ENCODE data around the gene SYTL3.
"Not testable (repeated sequence)": the region's sequence is repeated elsewhere in the genome, so short reads cannot be mapped to it uniquely, and the experiment has no call there.

SYTL3 gene

DNA sequence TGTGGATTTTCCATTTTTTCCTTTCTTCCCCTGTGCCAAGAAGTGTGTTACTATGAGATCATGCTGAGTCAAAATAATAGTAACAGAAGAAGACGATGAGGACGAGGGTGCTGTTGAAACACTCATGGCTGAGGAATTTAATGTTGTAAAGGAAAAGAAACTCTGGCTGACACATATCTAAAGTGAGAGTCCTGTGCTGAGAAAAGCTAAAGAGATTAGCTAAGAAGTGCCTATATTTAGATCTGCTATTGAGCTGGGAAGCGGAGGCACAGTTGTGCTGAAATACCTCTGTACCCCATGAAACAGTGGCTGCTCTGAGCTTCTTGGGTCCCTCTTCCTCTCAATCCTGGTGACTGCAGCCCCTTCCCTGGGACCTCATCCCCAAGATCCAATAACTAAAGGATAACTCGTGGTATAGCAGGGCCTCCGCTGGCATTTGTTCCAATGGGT, 1.1 kb upstream of the SYTL3 start:
- Histone ChIP-seq H3K36me3 (ENCODE audit: control insufficient read depth in 5 of 5, insufficient read depth in 5 of 5, low read length in 5 of 5) (no peaks in the 10 kb centered on the region), H3K27ac (ENCODE audit: low read depth, low read length) (no peak overlapping the region), H3K27me3 (ENCODE audit: control insufficient read depth in 5 of 5, insufficient read depth in 4 of 5, low read length in 5 of 5) (no peaks in the 10 kb centered on the region), H3K4me1 (ENCODE audit: control insufficient read depth in 5 of 5, insufficient read depth in 5 of 5, low read length in 5 of 5) (peaks cover 0 to 20% (median 8%) of the 10 kb centered on the region in 5 donors), H3K9ac (ENCODE audit: low read length in 5 of 5) (no peak overlapping the region), H3K4me3 (ENCODE audit: low read depth in 1 of 5, low read length in 5 of 5) (no peak overlapping the region), H3K9me3 (ENCODE audit: control insufficient read depth in 5 of 5, low read length in 5 of 5) (no peaks in the 10 kb centered on the region)

DNA sequence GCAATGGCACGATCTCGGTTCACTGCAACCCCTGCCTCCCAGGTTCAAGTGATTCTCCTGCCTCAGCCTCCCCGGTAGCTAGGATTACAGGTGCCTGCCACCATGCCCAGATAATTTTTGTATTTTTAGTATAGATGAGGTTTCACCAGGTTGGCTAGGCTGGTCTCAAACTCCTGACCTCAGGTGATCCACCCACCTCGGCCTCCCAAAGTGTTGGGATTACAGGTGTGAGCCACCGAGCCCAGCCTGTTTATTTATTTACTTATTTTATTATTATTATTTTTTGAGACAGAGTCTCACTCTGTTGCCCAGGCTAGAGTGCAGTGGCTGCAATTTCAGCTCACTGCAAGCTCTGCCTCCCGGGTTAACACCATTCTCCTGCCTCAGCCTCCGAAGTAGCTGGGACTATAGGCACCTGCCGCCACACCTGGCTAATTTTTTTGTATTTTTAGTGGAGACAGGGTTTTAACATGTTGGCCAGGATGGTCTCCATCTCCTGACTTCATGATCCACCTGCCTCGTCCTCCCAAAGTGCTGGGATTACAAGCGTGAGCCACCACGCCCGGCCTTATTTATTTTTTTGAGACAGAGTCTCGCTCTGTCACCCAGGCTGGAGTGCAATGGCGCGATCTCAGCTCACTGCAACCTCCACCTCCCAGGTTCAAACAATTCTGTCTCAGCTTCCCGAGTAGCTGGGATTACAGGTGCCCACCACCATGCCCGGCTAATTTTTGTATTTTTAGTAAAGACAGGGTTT, 2.3 kb downstream of the SYTL3 start:
- not testable (repeated sequence) for H3K4me3 ChIP-seq (ENCODE audit: low read depth in 1 of 5, low read length in 5 of 5); H3K27ac ChIP-seq (ENCODE audit: low read depth, low read length); H3K9ac ChIP-seq (ENCODE audit: low read length in 5 of 5); H3K36me3 ChIP-seq (ENCODE audit: control insufficient read depth in 5 of 5, insufficient read depth in 5 of 5, low read length in 5 of 5); H3K27me3 ChIP-seq (ENCODE audit: control insufficient read depth in 5 of 5, insufficient read depth in 4 of 5, low read length in 5 of 5); H3K9me3 ChIP-seq (ENCODE audit: control insufficient read depth in 5 of 5, low read length in 5 of 5)
- H3K4me1 ChIP-seq (ENCODE audit: control insufficient read depth in 5 of 5, insufficient read depth in 5 of 5, low read length in 5 of 5), result peaks cover 2 to 28% (median 17%) of the 10 kb centered on the region in 5 donors

DNA sequence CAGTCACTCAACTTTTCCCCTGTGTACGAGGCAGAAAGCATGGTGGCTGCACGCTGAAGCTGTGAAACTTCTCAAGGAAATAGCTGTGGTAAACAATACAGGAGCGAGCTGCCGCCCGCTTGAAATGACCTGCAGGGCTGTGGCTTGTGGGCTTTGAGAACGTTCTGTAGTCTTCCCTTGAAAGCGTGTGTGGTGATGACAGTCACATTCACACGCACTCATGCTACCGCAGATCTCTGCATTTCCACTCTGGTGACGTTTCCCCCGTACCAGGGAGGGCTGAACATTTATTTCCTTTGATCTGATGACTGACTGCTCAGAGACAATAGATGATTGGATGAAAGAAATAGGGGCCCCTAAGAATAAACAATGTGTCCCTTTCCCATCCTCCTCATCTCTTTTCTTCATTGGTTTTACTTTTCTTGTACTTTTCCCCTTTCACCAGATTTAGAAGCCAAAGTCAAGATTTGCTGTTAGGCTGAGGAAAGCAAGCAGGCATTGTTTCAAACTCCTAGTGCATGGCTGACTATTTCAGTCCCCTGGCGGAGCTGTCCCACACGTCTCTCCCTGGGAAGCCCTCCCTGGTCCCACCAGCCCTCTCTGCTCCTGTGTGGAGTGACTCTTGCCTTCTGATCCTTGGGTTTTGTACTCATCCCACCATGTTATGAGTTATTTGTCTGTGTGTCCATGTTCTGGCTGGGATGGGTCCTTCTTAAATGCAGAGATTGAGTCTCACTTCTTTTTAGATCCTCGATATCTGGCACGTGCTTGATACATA, 3.9 kb downstream of the SYTL3 start:
- Histone ChIP-seq H3K27me3 (ENCODE audit: control insufficient read depth in 5 of 5, insufficient read depth in 4 of 5, low read length in 5 of 5) (peaks cover 0 to 3% (median 0%) of the 10 kb centered on the region in 5 donors), H3K27ac (ENCODE audit: low read depth, low read length) (no peak overlapping the region)

DNA sequence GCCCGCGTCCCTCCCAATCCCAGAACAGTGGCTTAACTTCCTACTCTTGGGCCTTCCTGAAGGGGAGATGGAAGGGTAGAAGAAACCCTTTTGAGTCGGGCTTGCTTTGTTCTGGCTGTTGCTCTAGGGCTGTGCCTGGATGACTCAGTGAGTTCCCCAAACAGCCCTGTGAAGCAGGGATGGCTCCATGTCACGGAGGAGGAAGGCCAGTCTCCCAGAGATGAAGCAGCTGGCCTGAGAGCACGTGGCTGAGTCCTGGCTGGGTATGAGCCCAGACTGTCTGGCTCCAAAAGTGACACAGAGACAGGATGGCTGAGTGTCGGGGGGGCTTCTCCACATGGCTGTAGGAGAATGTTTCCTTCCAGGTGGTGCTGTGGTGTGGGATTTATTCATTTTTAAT, 4.6 kb downstream of the SYTL3 start:
- no peak overlapping the region for H3K9ac ChIP-seq (ENCODE audit: low read length in 5 of 5)
- peaks cover 2 to 24% (median 17%) of the 10 kb centered on the region in 5 donors for H3K4me1 ChIP-seq (ENCODE audit: control insufficient read depth in 5 of 5, insufficient read depth in 5 of 5, low read length in 5 of 5)
- H3K27ac ChIP-seq (ENCODE audit: low read depth, low read length), result no peak overlapping the region

More for the DNA sequence above, 3.9 kb downstream of the SYTL3 start:
- Histone ChIP-seq H3K4me3 (ENCODE audit: low read depth in 1 of 5, low read length in 5 of 5) (no peak overlapping the region), H3K9ac (ENCODE audit: low read length in 5 of 5) (peak overlapping the region in 1 of 5 donors; percentile 31), H3K36me3 (ENCODE audit: control insufficient read depth in 5 of 5, insufficient read depth in 5 of 5, low read length in 5 of 5) (no peaks in the 10 kb centered on the region), H3K4me1 (ENCODE audit: control insufficient read depth in 5 of 5, insufficient read depth in 5 of 5, low read length in 5 of 5) (peaks cover 2 to 28% (median 17%) of the 10 kb centered on the region in 5 donors), H3K9me3 (ENCODE audit: control insufficient read depth in 5 of 5, low read length in 5 of 5) (no peaks in the 10 kb centered on the region)

DNA sequence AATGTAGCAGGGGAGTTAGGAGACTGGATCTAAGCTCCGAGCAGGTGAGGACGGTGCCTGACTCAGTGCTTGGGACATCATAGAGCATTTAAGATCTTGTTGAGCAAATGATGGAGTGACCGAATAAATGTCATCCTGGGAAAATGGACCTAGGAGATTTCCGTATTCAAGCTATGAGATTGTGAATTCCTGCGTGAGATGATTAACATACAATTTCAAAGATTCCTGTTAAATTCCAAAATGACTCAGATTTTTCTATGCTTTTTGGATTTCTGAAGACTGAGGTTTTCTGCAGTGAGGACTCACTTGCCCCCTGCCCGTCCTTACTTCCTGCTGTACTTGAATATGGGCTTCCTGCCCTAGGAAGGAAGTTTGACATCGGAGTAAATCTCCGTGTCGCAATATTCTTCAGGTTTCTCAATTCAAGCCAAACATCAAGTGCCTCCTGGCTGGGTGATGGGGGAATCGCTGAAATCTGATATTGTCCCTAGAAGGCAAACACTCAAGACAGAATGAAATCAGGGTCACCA, 5.2 kb downstream of the SYTL3 start:
- H3K9ac ChIP-seq (ENCODE audit: low read length in 5 of 5), result no peak overlapping the region
- no peak overlapping the region for H3K4me3 ChIP-seq (ENCODE audit: low read depth in 1 of 5, low read length in 5 of 5)

More for the DNA sequence above, 4.6 kb downstream of the SYTL3 start:
- no peaks in the 10 kb centered on the region for H3K36me3 ChIP-seq (ENCODE audit: control insufficient read depth in 5 of 5, insufficient read depth in 5 of 5, low read length in 5 of 5)
- peaks cover 0 to 3% (median 0%) of the 10 kb centered on the region in 5 donors for H3K27me3 ChIP-seq (ENCODE audit: control insufficient read depth in 5 of 5, insufficient read depth in 4 of 5, low read length in 5 of 5)
- no peaks in the 10 kb centered on the region for H3K9me3 ChIP-seq (ENCODE audit: control insufficient read depth in 5 of 5, low read length in 5 of 5)
- no peak overlapping the region for H3K4me3 ChIP-seq (ENCODE audit: low read depth in 1 of 5, low read length in 5 of 5)

DNA sequence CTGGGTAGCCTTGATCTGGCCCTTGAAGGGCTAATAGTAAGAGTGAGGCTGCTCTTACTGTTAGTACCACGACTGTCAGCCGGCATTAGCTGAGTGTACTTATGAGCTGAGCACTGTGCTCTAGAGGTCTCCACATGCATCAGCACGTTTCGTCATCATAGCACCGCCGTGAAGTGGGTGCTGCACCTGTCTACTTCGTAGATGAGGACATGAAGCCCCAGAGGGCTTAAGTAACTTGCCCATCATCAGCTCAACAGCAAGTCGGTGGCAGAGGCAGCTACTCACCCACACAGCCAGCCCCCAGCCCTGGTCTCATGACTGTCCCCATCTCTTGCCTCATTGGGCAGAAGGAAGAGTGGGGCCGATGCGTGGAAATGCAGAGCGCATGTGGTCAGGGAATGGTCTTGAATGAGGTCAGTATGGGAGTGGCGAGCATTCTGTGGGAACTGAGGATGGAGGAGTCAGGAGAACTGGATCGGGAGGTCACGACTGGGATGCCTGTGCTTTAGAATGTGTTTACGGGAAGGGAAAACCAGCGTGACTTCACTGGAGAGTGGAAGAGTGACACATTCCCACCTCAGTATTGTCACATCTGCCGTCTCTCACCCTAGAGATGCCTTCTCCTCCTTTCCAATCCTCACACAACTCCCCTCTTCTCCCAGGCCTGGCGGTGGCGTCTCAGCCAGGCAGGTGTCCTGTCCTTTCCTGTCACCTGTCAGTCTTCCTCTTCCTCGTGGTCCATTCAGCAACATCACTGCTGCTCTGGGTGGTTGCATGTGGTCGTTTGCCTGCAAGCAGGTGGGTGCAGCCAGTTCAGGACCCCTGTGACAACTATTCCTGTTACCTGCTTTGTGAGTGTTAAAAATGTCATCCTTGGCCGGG, 6.0 kb downstream of the SYTL3 start:
- Histone ChIP-seq H3K4me1 (ENCODE audit: control insufficient read depth in 5 of 5, insufficient read depth in 5 of 5, low read length in 5 of 5) (peaks cover 2 to 23% (median 17%) of the 10 kb centered on the region in 5 donors), H3K36me3 (ENCODE audit: control insufficient read depth in 5 of 5, insufficient read depth in 5 of 5, low read length in 5 of 5) (no peaks in the 10 kb centered on the region), H3K9ac (ENCODE audit: low read length in 5 of 5) (no peak overlapping the region), H3K27me3 (ENCODE audit: control insufficient read depth in 5 of 5, insufficient read depth in 4 of 5, low read length in 5 of 5) (peaks cover 0 to 3% (median 0%) of the 10 kb centered on the region in 5 donors), H3K4me3 (ENCODE audit: low read depth in 1 of 5, low read length in 5 of 5) (no peak overlapping the region), H3K27ac (ENCODE audit: low read depth, low read length) (no peak overlapping the region), H3K9me3 (ENCODE audit: control insufficient read depth in 5 of 5, low read length in 5 of 5) (no peaks in the 10 kb centered on the region)

More for the DNA sequence above, 5.2 kb downstream of the SYTL3 start:
- Histone ChIP-seq H3K36me3 (ENCODE audit: control insufficient read depth in 5 of 5, insufficient read depth in 5 of 5, low read length in 5 of 5) (no peaks in the 10 kb centered on the region), H3K27ac (ENCODE audit: low read depth, low read length) (no peak overlapping the region), H3K27me3 (ENCODE audit: control insufficient read depth in 5 of 5, insufficient read depth in 4 of 5, low read length in 5 of 5) (peaks cover 0 to 3% (median 0%) of the 10 kb centered on the region in 5 donors), H3K4me1 (ENCODE audit: control insufficient read depth in 5 of 5, insufficient read depth in 5 of 5, low read length in 5 of 5) (peaks cover 2 to 20% (median 17%) of the 10 kb centered on the region in 5 donors), H3K9me3 (ENCODE audit: control insufficient read depth in 5 of 5, low read length in 5 of 5) (no peaks in the 10 kb centered on the region)

DNA sequence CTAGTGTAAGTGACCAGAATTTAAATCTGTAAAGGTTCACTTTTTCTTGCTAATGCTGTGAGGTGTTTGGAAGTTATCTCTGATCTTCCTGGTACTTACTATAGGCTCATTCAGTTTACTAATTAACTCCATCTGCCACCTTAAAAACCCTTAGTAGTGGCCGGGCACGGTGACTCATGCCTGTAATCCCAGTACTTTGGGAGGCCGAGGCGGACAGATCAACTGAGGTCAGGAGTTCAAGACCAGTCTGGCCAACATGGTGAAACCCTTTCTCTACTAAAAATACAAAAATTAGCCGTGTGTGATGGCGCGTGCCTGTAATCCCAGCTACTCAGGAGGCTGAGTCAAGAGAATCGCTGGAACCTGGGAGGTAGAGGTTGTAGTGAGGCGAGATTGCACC, 7.1 kb downstream of the SYTL3 start:
- H3K36me3 ChIP-seq (ENCODE audit: control insufficient read depth in 5 of 5, insufficient read depth in 5 of 5, low read length in 5 of 5); H3K9me3 ChIP-seq (ENCODE audit: control insufficient read depth in 5 of 5, low read length in 5 of 5); H3K27ac ChIP-seq (ENCODE audit: low read depth, low read length); H3K9ac ChIP-seq (ENCODE audit: low read length in 5 of 5); H3K27me3 ChIP-seq (ENCODE audit: control insufficient read depth in 5 of 5, insufficient read depth in 4 of 5, low read length in 5 of 5); H3K4me3 ChIP-seq (ENCODE audit: low read depth in 1 of 5, low read length in 5 of 5): not testable (repeated sequence)
- H3K4me1 ChIP-seq (ENCODE audit: control insufficient read depth in 5 of 5, insufficient read depth in 5 of 5, low read length in 5 of 5), result peaks cover 2 to 23% (median 17%) of the 10 kb centered on the region in 5 donors

DNA sequence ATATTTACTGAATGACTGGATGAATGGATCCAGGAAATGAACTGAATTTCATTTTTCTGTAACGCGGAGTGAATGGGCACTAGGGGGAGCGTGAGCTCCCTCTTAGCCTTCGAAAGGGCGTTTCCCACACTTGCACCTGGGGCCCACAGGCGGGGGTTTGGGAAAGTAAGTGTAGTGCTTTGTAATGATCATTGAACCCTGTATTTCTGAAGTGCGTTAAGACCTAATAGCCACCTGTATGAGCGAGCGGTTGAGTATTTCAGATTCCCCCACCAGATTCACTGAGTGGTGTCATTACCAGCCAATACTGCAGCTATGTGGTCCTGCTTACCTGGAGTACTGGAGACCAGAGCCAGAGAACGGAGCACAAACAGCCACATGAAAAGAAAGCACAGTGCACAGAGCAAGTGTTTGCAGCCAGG, 10.5 kb downstream of the SYTL3 start:
- Histone ChIP-seq H3K36me3 (ENCODE audit: control insufficient read depth in 5 of 5, insufficient read depth in 5 of 5, low read length in 5 of 5) (no peaks in the 10 kb centered on the region), H3K4me3 (ENCODE audit: low read depth in 1 of 5, low read length in 5 of 5) (no peak overlapping the region), H3K9ac (ENCODE audit: low read length in 5 of 5) (no peak overlapping the region), H3K4me1 (ENCODE audit: control insufficient read depth in 5 of 5, insufficient read depth in 5 of 5, low read length in 5 of 5) (peaks cover 2 to 34% (median 20%) of the 10 kb centered on the region in 5 donors), H3K27me3 (ENCODE audit: control insufficient read depth in 5 of 5, insufficient read depth in 4 of 5, low read length in 5 of 5) (peaks cover 0 to 3% (median 0%) of the 10 kb centered on the region in 5 donors), H3K27ac (ENCODE audit: low read depth, low read length) (no peak overlapping the region), H3K9me3 (ENCODE audit: control insufficient read depth in 5 of 5, low read length in 5 of 5) (no peaks in the 10 kb centered on the region)

DNA sequence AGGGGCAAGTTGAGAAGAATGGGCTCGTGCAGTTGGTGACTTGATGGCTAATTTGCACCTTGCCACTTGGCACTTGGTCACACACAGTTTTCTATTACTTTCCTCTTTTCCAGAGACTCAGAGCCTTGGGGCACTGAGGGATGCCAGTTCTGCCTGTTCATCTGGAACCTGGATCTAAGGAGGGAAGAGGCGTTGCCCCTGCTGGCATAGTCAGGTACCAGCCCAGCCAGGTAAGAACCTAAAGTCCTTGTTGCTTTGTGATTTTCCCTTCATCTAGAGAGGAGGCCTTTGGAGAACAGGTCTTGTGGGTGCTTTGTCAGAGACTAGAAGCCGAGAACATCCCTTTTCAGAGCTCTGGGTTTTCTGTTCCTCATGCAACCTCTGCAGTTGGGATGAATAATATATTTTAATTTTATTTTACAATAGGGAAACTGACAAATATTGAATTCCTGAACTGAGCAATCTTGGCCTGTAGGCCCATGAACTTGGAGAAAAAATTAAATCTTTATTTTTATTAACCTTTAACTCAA, 11.4 kb downstream of the SYTL3 start:
- H3K4me1 ChIP-seq (ENCODE audit: control insufficient read depth in 5 of 5, insufficient read depth in 5 of 5, low read length in 5 of 5), result peaks cover 0 to 35% (median 19%) of the 10 kb centered on the region in 5 donors
- H3K4me3 ChIP-seq (ENCODE audit: low read depth in 1 of 5, low read length in 5 of 5), result no peak overlapping the region
- H3K27me3 ChIP-seq (ENCODE audit: control insufficient read depth in 5 of 5, insufficient read depth in 4 of 5, low read length in 5 of 5), result no peaks in the 10 kb centered on the region
- no peak overlapping the region for H3K9ac ChIP-seq (ENCODE audit: low read length in 5 of 5)
- no peaks in the 10 kb centered on the region for H3K36me3 ChIP-seq (ENCODE audit: control insufficient read depth in 5 of 5, insufficient read depth in 5 of 5, low read length in 5 of 5)
- no peak overlapping the region for H3K27ac ChIP-seq (ENCODE audit: low read depth, low read length)
- H3K9me3 ChIP-seq (ENCODE audit: control insufficient read depth in 5 of 5, low read length in 5 of 5), result no peaks in the 10 kb centered on the region

Data from subcutaneous abdominal adipose tissue (tissue), 5 donors.